GM18511 (cell line): Measurements from ENCODE around the gene DPH2.

Experiments
- ATAC-seq: cut with Tn5 transposase; IDR thresholded peaks from one replicate; pipeline ENCODE4 v1.9.1; 2021; ENCODE audit warnings: mild to moderate bottlenecking, moderate library complexity; ENCODE audit not compliant: unreplicated experiment

Gene DPH2

GRCh38 chr1:43998000-43998378 lies 28.2 kb downstream of the DPH2 start:
- ATAC-seq = no peak

- no peak for ATAC-seq
Measured at GRCh38 chr1:43999455-43999854, 29.6 kb downstream of the DPH2 start.

- no peak for ATAC-seq
Measured at GRCh38 chr1:44000122-44000665, 30.4 kb downstream of the DPH2 start.

GRCh38 chr1:44002165-44002564 lies 32.4 kb downstream of the DPH2 start:
- ATAC-seq = no peak

GRCh38 chr1:44002606-44003157 lies 32.9 kb downstream of the DPH2 start:
- ATAC-seq = no peak

- ATAC-seq = no peak
Measured at GRCh38 chr1:44008259-44008658, 38.4 kb downstream of the DPH2 start.

GRCh38 chr1:44010935-44011471 lies 41.2 kb downstream of the DPH2 start:
- no peak for ATAC-seq

- ATAC-seq = no peak
Measured at GRCh38 chr1:44012404-44012803, 42.6 kb downstream of the DPH2 start.

- ATAC-seq = no peak
Measured at GRCh38 chr1:44012941-44013609, 43.3 kb downstream of the DPH2 start.

- no peak for ATAC-seq
Measured at GRCh38 chr1:44013949-44014348, 44.1 kb downstream of the DPH2 start.

- ATAC-seq = no peak
Measured at GRCh38 chr1:44014365-44015104, 44.7 kb downstream of the DPH2 start.

GRCh38 chr1:44015206-44015605 lies 45.4 kb downstream of the DPH2 start:
- ATAC-seq = no peak

- ATAC-seq = no peak
Measured at GRCh38 chr1:44016041-44016889, 46.5 kb downstream of the DPH2 start.

- ATAC-seq = no peak
Measured at GRCh38 chr1:44016890-44017400, 47.1 kb downstream of the DPH2 start.

GRCh38 chr1:44019466-44019948 lies 49.7 kb downstream of the DPH2 start:
- ATAC-seq = no peak

- ATAC-seq = no peak
Measured at GRCh38 chr1:44020464-44020863, 50.7 kb downstream of the DPH2 start.

GRCh38 chr1:44021156-44021555 lies 51.3 kb downstream of the DPH2 start:
- no peak for ATAC-seq

GRCh38 chr1:44021581-44022321 lies 51.9 kb downstream of the DPH2 start:
- no peak for ATAC-seq
